Measurements from ENCODE around the gene INPP4A. TPM values are rescaled to one million over a fixed set of nuclear protein-coding genes. Genes with fewer than 3 reads are reported as not detected.
A peak's percentile ranks its signal among the peaks of the same experiment; 100 is the strongest.

The INPP4A gene
- total RNA-seq, 2 experiments from 2014 or later: 123 to 127 TPM

DNA sequence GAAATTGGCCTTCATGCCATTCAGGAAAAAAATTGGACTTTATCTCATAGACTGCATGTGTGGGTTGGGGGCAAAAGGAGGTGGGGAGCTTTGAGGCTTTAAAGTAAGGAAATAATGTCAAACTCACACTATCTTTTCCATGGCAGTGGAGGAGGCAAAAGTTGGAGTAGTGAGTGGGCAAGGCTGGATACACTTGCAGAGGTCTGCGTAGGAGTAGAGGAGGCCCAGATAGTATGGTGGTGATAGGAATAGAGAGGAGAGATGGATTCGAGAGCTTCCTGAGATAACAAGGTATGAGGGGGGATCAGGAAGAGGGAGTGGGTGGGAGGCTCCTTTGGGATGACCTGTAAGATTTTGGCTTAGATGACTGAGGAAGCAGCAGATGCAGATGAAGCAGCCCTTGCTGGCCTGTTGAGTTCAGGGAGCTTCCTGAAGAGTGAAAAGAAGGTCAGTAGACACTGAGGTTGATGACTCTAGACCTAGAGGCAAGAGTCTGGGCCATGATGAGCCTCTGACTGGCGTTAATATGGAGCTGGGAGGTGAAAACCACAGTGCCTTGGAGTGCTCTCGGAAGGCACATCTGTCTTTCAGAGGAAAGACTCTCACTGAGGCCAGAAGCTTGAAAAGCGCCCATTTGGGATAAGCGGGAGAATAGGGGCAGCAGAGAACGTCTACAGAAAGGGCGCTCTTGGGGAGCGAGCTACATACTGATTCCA, 169.5 kb downstream of the INPP4A start:
- no peak overlapping the region for H3K27ac Mint-ChIP-seq
- no peaks in the 10 kb centered on the region for H3K9me3 Mint-ChIP-seq
- H3K4me1 Mint-ChIP-seq: peaks cover 36% of the 10 kb centered on the region
- no peaks in the 10 kb centered on the region for H3K27me3 Mint-ChIP-seq
- ChIA-PET POLR2A (interaction anchor here (0.6 to 1.8 kb wide), 4 partner anchors 10 to 50 kb away, joined by 3 to 4 read pairs (median 3); no protein-coding TSS in a partner anchor), CTCF (no interaction called here)
- no peak for DNase-seq
- no peak overlapping the region for H3K4me3 Mint-ChIP-seq
- H3K36me3 Mint-ChIP-seq (ENCODE audit: low read depth): peaks cover 67% of the 10 kb centered on the region

DNA sequence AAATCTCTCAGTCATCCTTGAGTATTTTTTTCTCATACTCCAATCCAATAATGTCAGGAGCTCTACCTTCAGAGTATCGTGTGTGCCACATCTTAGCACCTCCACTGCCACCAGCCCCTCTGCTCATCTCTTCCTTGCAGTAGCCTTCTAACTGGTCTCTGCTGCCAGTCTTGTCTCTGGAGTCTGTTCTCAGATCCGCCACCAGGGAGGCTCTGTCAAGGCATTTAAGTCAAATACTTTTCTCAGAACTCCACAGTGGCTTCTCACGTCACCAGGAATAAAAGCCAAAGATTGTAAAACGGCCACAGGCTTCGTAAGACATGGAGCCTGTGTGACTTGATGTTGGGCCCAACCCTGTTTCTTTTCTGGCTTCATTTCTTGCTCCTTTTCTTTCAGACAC, 170.8 kb downstream of the INPP4A start:
- no peak overlapping the region for H3K27ac Mint-ChIP-seq
- no peaks in the 10 kb centered on the region for H3K9me3 Mint-ChIP-seq
- POLR2A ChIA-PET: no interaction called here
- H3K4me3 Mint-ChIP-seq: no peak overlapping the region
- H3K27me3 Mint-ChIP-seq: no peaks in the 10 kb centered on the region
- CTCF ChIA-PET: no interaction called here
- H3K36me3 Mint-ChIP-seq (ENCODE audit: low read depth): peaks cover 67% of the 10 kb centered on the region
- DNase-seq: no peak
- peaks cover 30% of the 10 kb centered on the region for H3K4me1 Mint-ChIP-seq

- POLR2A ChIA-PET: interaction anchor here (1.8 kb wide), 1 partner anchor 9 kb away, joined by 11 read pairs; the partner anchor contains the start of genes COA5 and UNC50
- H3K27me3 Mint-ChIP-seq: no peaks in the 10 kb centered on the region
- no peak overlapping the region for H3K27ac Mint-ChIP-seq
- H3K9me3 Mint-ChIP-seq: no peaks in the 10 kb centered on the region
- no peak for DNase-seq
- no peak overlapping the region for H3K4me3 Mint-ChIP-seq
- peaks cover 25% of the 10 kb centered on the region for H3K4me1 Mint-ChIP-seq
- CTCF ChIA-PET: no interaction called here
- H3K36me3 Mint-ChIP-seq (ENCODE audit: low read depth): peaks cover 62% of the 10 kb centered on the region
These were observed 172.5 kb downstream of the INPP4A start for GRCh38 chr2:98617149-98617548.

DNA sequence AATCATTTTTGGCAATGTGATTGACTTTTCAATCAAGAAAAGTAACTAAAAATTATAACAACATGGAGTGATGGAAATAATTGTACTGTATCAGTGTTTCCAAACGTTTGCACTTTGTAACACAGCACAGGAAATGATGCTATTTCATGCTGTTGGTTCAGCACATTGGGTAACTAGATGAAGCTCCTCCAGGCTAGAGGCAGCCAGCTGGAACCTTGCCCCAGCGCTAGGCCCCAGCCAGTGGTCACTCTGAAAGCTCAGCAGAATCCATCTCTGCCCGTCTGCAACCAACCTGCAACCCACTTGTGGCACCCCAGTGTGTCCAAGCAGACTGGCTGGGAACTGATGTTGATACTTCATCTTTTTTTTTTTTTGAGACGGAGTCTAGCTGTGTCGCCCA, 179.0 kb downstream of the INPP4A start:
- Mint-ChIP-seq H3K27me3 (no peaks in the 10 kb centered on the region), H3K27ac (no peak overlapping the region), H3K9me3 (no peaks in the 10 kb centered on the region), H3K4me1 (peaks cover 24% of the 10 kb centered on the region), H3K4me3 (no peak overlapping the region), H3K36me3 (ENCODE audit: low read depth) (peaks cover 42% of the 10 kb centered on the region)
- no peak for DNase-seq
- ChIA-PET POLR2A (no interaction called here), CTCF (interaction anchor here (0.9 kb wide), 1 partner anchor 26 kb away, joined by 3 read pairs; no protein-coding TSS in a partner anchor)

GRCh38 chr2:98632351-98632750, 187.7 kb downstream of the INPP4A start:
- ChIA-PET CTCF (interaction anchor here (1.1 kb wide), 1 partner anchor 14 kb away, joined by 3 read pairs; no protein-coding TSS in a partner anchor), POLR2A (interaction anchor here (2.2 kb wide), 1 partner anchor 24 kb away, joined by 10 read pairs; the partner anchor contains the start of genes COA5 and UNC50)
- H3K4me1 Mint-ChIP-seq: peaks cover 25% of the 10 kb centered on the region
- no peak overlapping the region for H3K4me3 Mint-ChIP-seq
- no peak for DNase-seq
- no peaks in the 10 kb centered on the region for H3K27me3 Mint-ChIP-seq
- H3K9me3 Mint-ChIP-seq: no peaks in the 10 kb centered on the region
- H3K27ac Mint-ChIP-seq: no peak overlapping the region
- H3K36me3 Mint-ChIP-seq (ENCODE audit: low read depth): peaks cover 58% of the 10 kb centered on the region

DNA sequence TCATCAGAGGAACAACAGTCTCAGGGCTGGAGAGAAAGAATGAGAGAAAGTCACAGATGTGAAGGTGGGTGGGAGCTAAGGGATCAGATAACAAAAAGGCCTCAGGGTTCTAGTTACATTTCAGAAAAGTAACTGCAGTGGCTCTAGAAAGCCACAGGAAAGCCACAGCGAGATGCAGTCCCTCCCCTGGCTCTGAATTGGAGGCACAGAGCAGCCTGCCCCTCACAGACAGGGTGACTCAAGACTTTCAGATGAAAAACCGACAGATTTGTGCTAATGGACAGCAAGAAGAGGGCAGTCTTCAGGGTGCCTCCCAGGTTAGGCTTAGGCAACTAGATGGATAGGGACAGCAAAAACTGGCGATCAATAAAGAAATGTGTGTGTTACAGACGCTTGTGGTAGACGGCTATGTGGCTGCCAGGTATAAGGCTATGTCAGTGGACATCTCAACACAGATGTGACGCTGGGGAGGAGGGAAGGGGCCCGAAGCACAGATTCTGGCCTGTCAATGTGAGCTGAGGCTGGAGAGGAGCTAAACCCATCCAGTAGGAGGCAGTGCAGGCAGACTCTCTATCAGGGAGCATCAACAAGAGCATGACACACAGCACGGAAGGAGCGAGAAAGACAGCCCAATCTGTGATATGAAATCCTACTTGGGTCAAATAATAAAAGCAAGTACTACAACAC, 189.9 kb downstream of the INPP4A start:
- H3K4me1 Mint-ChIP-seq: peaks cover 38% of the 10 kb centered on the region
- peak overlapping the region; percentile 86 for H3K27ac Mint-ChIP-seq
- CTCF ChIA-PET: interaction anchor here (1.0 to 2.2 kb wide), 9 partner anchors 9 to 450 kb away, joined by 3 to 9 read pairs (median 3); no protein-coding TSS in a partner anchor
- DNase-seq: peak; percentile 58
- peaks cover 59% of the 10 kb centered on the region for H3K36me3 Mint-ChIP-seq (ENCODE audit: low read depth)
- H3K27me3 Mint-ChIP-seq: no peaks in the 10 kb centered on the region
- POLR2A ChIA-PET: interaction anchor here (0.5 to 3.7 kb wide), 8 partner anchors 22 to 203 kb away, joined by 3 to 17 read pairs (median 4); partner anchors contain the start of genes COA5 and UNC50
- H3K9me3 Mint-ChIP-seq: no peaks in the 10 kb centered on the region
- peak overlapping the region; percentile 19 for H3K4me3 Mint-ChIP-seq

DNA sequence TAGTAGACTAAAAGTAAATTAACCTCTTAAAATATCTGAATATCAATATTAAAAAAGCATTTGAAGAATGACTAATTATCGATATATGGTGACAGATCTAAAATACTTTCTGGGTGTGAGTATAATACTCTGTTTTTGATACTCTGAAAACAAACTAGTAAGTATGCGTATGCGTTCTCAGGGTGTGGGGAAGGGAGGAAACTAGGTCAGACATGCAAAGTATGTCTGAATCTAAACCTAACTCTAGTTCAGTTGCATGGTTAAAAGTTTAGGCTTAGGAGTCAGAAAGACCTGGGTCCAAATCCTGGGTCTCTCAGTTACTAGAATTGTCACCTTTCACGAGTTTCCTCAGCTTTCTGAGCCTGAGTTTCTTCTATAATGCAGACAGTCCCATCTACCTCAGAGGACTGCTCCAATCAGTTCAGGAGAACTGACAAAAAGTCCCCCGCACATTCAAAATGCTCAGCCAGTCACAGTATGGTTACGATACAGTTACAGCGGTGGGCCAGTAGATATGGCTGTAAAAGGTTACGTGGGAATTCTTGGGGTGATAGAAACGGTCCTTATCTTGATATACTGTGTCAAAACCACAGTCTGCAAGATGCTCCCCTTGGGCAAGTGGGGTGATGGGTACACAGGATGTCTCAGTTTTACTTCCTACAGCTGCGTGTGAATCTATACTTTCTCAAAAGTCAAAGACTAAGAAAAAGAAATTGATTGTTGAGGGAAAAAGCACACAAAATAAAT, 192.9 kb downstream of the INPP4A start:
- ChIA-PET POLR2A (interaction anchor here (1.0 to 3.7 kb wide), 4 partner anchors 12 to 134 kb away, joined by 3 to 17 read pairs (median 4); partner anchors contain the start of genes COA5 and UNC50), CTCF (interaction anchor here (1.6 kb wide), 1 partner anchor 12 kb away, joined by 6 read pairs; no protein-coding TSS in a partner anchor)
- peak; percentile 60 for DNase-seq
- Mint-ChIP-seq H3K4me3 (peak overlapping the region; percentile 61), H3K9me3 (no peaks in the 10 kb centered on the region), H3K4me1 (peaks cover 38% of the 10 kb centered on the region), H3K27me3 (no peaks in the 10 kb centered on the region), H3K36me3 (ENCODE audit: low read depth) (peaks cover 61% of the 10 kb centered on the region), H3K27ac (peak overlapping the region; percentile 87)

GRCh38 chr2:98643496-98644100, 198.9 kb downstream of the INPP4A start:
- Mint-ChIP-seq H3K36me3 (ENCODE audit: low read depth) (peaks cover 47% of the 10 kb centered on the region), H3K27me3 (no peaks in the 10 kb centered on the region), H3K4me1 (peaks cover 2% of the 10 kb centered on the region), H3K27ac (no peak overlapping the region), H3K4me3 (no peak overlapping the region), H3K9me3 (no peaks in the 10 kb centered on the region)
- ChIA-PET CTCF (no interaction called here), POLR2A (no interaction called here)
- DNase-seq: no peak

Other genes with a start within 250 kb of the INPP4A start
- gene CNGA3, start 98.4 kb upstream of the INPP4A start, total RNA-seq: not detected
- gene COA5, start 163.7 kb downstream of the INPP4A start, total RNA-seq: 10 to 100 TPM; 26.3 TPM
- gene UNC50, start 163.7 kb downstream of the INPP4A start, total RNA-seq: 10 to 100 TPM; 32.7 to 32.8 TPM